ENCODE measurements around the gene TSSK2. TPM values are rescaled to one million over a fixed set of nuclear protein-coding genes. Genes with fewer than 3 reads are reported as not detected.

TSSK2 gene
- total RNA-seq, 1 experiment from 2014 or later, result not detected

DNA sequence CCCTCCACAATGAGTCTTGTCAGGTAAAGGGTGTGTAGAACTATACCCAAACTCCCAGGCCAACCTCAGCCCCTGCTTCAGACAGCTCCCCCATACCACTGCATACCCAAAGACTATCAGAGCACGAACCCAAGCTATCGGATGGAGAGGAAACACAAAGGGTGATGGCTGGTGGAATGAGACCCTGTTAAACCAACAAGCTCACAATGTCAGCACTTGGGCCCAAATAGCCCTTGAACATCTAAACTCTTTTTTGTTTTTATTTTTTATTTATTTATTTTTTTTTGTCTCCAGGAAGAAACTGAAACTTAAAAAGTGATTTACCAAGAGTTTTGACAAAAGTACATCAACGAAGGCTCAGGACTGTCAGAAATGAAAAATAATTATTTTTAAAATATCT lies 19.5 kb upstream of the TSSK2 start:
- BruUV-seq (replicated peaks), result no TSS peak
- TF ChIP-seq, protein P1, sequence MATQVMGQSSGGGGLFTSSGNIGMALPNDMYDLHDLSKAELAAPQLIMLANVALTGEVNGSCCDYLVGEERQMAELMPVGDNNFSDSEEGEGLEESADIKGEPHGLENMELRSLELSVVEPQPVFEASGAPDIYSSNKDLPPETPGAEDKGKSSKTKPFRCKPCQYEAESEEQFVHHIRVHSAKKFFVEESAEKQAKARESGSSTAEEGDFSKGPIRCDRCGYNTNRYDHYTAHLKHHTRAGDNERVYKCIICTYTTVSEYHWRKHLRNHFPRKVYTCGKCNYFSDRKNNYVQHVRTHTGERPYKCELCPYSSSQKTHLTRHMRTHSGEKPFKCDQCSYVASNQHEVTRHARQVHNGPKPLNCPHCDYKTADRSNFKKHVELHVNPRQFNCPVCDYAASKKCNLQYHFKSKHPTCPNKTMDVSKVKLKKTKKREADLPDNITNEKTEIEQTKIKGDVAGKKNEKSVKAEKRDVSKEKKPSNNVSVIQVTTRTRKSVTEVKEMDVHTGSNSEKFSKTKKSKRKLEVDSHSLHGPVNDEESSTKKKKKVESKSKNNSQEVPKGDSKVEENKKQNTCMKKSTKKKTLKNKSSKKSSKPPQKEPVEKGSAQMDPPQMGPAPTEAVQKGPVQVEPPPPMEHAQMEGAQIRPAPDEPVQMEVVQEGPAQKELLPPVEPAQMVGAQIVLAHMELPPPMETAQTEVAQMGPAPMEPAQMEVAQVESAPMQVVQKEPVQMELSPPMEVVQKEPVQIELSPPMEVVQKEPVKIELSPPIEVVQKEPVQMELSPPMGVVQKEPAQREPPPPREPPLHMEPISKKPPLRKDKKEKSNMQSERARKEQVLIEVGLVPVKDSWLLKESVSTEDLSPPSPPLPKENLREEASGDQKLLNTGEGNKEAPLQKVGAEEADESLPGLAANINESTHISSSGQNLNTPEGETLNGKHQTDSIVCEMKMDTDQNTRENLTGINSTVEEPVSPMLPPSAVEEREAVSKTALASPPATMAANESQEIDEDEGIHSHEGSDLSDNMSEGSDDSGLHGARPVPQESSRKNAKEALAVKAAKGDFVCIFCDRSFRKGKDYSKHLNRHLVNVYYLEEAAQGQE (IDR thresholded peaks at IDR 0.05; ENCODE audit: insufficient read depth in 1 of 2, low read depth in 2 of 2, low read length in 1 of 2), result no peak
- TF ChIP-seq POLR2AphosphoS5 (IDR thresholded peaks at IDR 0.05; ENCODE audit: low read depth, low read length), result no peak
- TF ChIP-seq, protein P2, sequence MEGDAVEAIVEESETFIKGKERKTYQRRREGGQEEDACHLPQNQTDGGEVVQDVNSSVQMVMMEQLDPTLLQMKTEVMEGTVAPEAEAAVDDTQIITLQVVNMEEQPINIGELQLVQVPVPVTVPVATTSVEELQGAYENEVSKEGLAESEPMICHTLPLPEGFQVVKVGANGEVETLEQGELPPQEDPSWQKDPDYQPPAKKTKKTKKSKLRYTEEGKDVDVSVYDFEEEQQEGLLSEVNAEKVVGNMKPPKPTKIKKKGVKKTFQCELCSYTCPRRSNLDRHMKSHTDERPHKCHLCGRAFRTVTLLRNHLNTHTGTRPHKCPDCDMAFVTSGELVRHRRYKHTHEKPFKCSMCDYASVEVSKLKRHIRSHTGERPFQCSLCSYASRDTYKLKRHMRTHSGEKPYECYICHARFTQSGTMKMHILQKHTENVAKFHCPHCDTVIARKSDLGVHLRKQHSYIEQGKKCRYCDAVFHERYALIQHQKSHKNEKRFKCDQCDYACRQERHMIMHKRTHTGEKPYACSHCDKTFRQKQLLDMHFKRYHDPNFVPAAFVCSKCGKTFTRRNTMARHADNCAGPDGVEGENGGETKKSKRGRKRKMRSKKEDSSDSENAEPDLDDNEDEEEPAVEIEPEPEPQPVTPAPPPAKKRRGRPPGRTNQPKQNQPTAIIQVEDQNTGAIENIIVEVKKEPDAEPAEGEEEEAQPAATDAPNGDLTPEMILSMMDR (IDR thresholded peaks at IDR 0.05), result no peak
- TF ChIP-seq SIN3A (IDR thresholded peaks at IDR 0.05; ENCODE audit: borderline replicate concordance, insufficient read depth, low read depth, low read length), result no peak
- no peak for TF ChIP-seq TCF7L2 (IDR thresholded peaks at IDR 0.05; ENCODE audit: low read depth, low read length)
- intact Hi-C loops (cut with micrococcal nuclease; ENCODE audit: unreplicated experiment), result no loop called here
- CTCF ChIA-PET, result no interaction called here
- Histone ChIP-seq H3K9me3 (ENCODE audit: control insufficient read depth, insufficient read depth, low read depth, low read length) (no peaks in the 10 kb centered on the region), H3K27ac (ENCODE audit: low read length) (no peak overlapping the region), H3K4me3 (ENCODE audit: low read depth in 2 of 2, low read length in 2 of 2) (no peak overlapping the region), H3K4me1 (ENCODE audit: control insufficient read depth, insufficient read depth, low read length) (no peaks in the 10 kb centered on the region; the same call in 1 of the 2 replicates), H3K27me3 (ENCODE audit: control insufficient read depth, insufficient read depth, low read length) (no peaks in the 10 kb centered on the region), H3K36me3 (ENCODE audit: control insufficient read depth, insufficient read depth, low read length) (no peaks in the 10 kb centered on the region)
- in situ Hi-C loops (cut with HindIII; ENCODE audit: low pct_unique_long_range_greater_than_20kb, low sequenced_read_pairs), result no loop called here
- DNase-seq (ENCODE audit: low read depth, low spot score), result no peak
- no peak for ATAC-seq
- POLR2A ChIA-PET, result no interaction called here

DNA sequence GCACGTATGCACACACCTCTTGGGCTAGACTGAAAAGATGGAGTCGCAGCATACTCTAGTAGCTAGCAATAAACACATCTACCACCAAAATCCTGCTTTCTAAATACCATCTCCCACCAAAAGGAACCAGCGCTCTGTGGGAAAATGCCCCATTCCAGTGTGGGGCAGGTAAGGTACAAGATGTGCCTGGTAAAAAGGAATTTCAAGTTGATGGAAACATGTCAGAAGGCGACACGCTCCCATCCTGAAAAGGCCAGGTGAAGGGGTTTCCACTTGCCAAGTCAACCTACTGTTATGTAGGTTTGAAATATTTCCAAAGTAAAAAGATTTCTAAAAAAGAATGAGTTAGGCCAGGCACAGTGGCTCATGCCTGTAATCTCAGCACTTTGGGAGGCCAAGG lies 17.7 kb upstream of the TSSK2 start:
- no peaks in the 10 kb centered on the region for H3K36me3 ChIP-seq (ENCODE audit: control insufficient read depth, insufficient read depth, low read length)
- no peak overlapping the region for H3K27ac ChIP-seq (ENCODE audit: low read length)
- intact Hi-C loops (cut with micrococcal nuclease; ENCODE audit: unreplicated experiment) (no loop called here), in situ Hi-C loops (cut with HindIII; ENCODE audit: low pct_unique_long_range_greater_than_20kb, low sequenced_read_pairs) (no loop called here)
- H3K27me3 ChIP-seq (ENCODE audit: control insufficient read depth, insufficient read depth, low read length), result no peaks in the 10 kb centered on the region
- no peaks in the 10 kb centered on the region for H3K9me3 ChIP-seq (ENCODE audit: control insufficient read depth, insufficient read depth, low read depth, low read length)
- TF ChIP-seq, protein P2 (IDR thresholded peaks at IDR 0.05), result no peak
- no peak for TF ChIP-seq TCF7L2 (IDR thresholded peaks at IDR 0.05; ENCODE audit: low read depth, low read length)
- TF ChIP-seq, protein P1 (IDR thresholded peaks at IDR 0.05; ENCODE audit: insufficient read depth in 1 of 2, low read depth in 2 of 2, low read length in 1 of 2), result no peak
- no peak for TF ChIP-seq POLR2AphosphoS5 (IDR thresholded peaks at IDR 0.05; ENCODE audit: low read depth, low read length)
- no peak for TF ChIP-seq SIN3A (IDR thresholded peaks at IDR 0.05; ENCODE audit: borderline replicate concordance, insufficient read depth, low read depth, low read length)
- no TSS peak for BruUV-seq (replicated peaks)
- ChIA-PET POLR2A (no interaction called here), CTCF (no interaction called here)
- H3K4me1 ChIP-seq (ENCODE audit: control insufficient read depth, insufficient read depth, low read length), result no peaks in the 10 kb centered on the region; the same call in 1 of the 2 replicates
- DNase-seq (ENCODE audit: low read depth, low spot score) (no peak), ATAC-seq (no peak)
- H3K4me3 ChIP-seq (ENCODE audit: low read depth in 2 of 2, low read length in 2 of 2), result no peak overlapping the region
